Measurements from ENCODE around the gene HIGD1A.

Gene HIGD1A

GRCh38 chr3:42795621-42796181 lies 8.6 kb downstream of the HIGD1A start:
- no peak overlapping the region for H2BK5ac ChIP-seq (ENCODE audit: low read length)
- no peak overlapping the region for H2BK15ac ChIP-seq (replicated peaks; ENCODE audit: low read depth)
- no peak overlapping the region for H3K4ac ChIP-seq (ENCODE audit: low read depth, low read length)
- no peaks in the 10 kb centered on the region for H3K4me1 ChIP-seq (ENCODE audit: control insufficient read depth, low read depth, low read length)
- H3K79me1 ChIP-seq (ENCODE audit: low read length): peaks cover 5% of the 10 kb centered on the region
- H3K27ac ChIP-seq (ENCODE audit: low read depth, low read length): no peak overlapping the region
- no CpG with 5 or more reads among the region's 2 CpGs for whole genome bisulfite sequencing (ENCODE audit: extremely low coverage, insufficient coverage, low lambda C conversion rate)
- no peak overlapping the region for H3K9ac ChIP-seq (ENCODE audit: low read length)
- H3K56ac ChIP-seq (ENCODE audit: low read length): no peak overlapping the region
- H3K18ac ChIP-seq (ENCODE audit: low read length): no peak overlapping the region
- peaks cover 4% of the 10 kb centered on the region for H3K36me3 ChIP-seq (ENCODE audit: control insufficient read depth, insufficient read depth, low read length)
- H3K27me3 ChIP-seq (ENCODE audit: insufficient read depth, low read length, poor library complexity): no peaks in the 10 kb centered on the region
- peaks cover 19% of the 10 kb centered on the region for H3K79me2 ChIP-seq (ENCODE audit: control insufficient read depth, insufficient read depth, low read length)
- DNase-seq: no peak
- H4K8ac ChIP-seq (ENCODE audit: low read depth, low read length): no peak overlapping the region
- no peak overlapping the region for H4K5ac ChIP-seq (ENCODE audit: low read length)
- no peak overlapping the region for H3K23ac ChIP-seq (ENCODE audit: low read length)
- no peak overlapping the region for H2AK5ac ChIP-seq (ENCODE audit: low read length)
- H2BK120ac ChIP-seq (ENCODE audit: low read depth, low read length): no peak overlapping the region
- no peak overlapping the region for H3K4me2 ChIP-seq (ENCODE audit: low read length)
- H3K4me3 ChIP-seq (ENCODE audit: low read length): no peak overlapping the region

DNA sequence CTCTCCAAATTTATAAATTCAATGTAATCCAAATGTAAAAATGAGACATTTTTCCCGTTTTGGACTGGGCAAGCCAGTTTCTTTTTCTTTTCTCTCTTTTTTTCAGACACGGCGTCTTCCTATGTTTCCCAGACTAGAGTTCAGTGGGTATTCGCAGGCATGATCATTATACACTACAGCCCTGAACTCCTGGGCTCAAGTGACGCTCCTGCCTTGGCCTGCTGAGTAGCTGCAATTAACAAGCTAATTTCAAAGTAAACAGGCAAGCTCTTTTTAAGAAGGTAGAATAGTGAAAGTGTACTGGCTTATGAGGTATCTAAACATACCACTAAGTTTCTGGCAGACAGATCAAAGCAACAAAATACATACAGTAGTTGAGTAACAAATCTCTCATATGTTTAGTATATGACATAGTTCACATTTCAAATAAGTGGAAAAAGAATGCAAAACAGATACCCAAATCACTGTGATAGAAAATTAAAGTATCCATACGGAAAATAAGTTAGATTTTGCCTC lies 13.5 kb downstream of the HIGD1A start:
- no peak overlapping the region for H2AK5ac ChIP-seq (ENCODE audit: low read length)
- H2BK15ac ChIP-seq (replicated peaks; ENCODE audit: low read depth): no peak overlapping the region
- peaks cover 7% of the 10 kb centered on the region for H3K79me2 ChIP-seq (ENCODE audit: control insufficient read depth, insufficient read depth, low read length)
- H3K27me3 ChIP-seq (ENCODE audit: insufficient read depth, low read length, poor library complexity): no peaks in the 10 kb centered on the region
- peaks cover 7% of the 10 kb centered on the region for H3K79me1 ChIP-seq (ENCODE audit: low read length)
- H3K4me2 ChIP-seq (ENCODE audit: low read length): no peak overlapping the region
- no peak overlapping the region for H3K56ac ChIP-seq (ENCODE audit: low read length)
- H3K27ac ChIP-seq (ENCODE audit: low read depth, low read length): no peak overlapping the region
- WGBS (ENCODE audit: extremely low coverage, insufficient coverage, low lambda C conversion rate): no CpG with 5 or more reads among the region's 6 CpGs
- H4K5ac ChIP-seq (ENCODE audit: low read length): no peak overlapping the region
- H3K36me3 ChIP-seq (ENCODE audit: control insufficient read depth, insufficient read depth, low read length): peaks cover 4% of the 10 kb centered on the region
- DNase-seq: no peak
- H3K23ac ChIP-seq (ENCODE audit: low read length): no peak overlapping the region
- H4K8ac ChIP-seq (ENCODE audit: low read depth, low read length): no peak overlapping the region
- H2BK120ac ChIP-seq (ENCODE audit: low read depth, low read length): no peak overlapping the region
- no peak overlapping the region for H3K18ac ChIP-seq (ENCODE audit: low read length)
- no peak overlapping the region for H3K4ac ChIP-seq (ENCODE audit: low read depth, low read length)
- H3K9ac ChIP-seq (ENCODE audit: low read length): no peak overlapping the region
- no peaks in the 10 kb centered on the region for H3K4me1 ChIP-seq (ENCODE audit: control insufficient read depth, low read depth, low read length)
- no peak overlapping the region for H3K4me3 ChIP-seq (ENCODE audit: low read length)
- no peak overlapping the region for H2BK5ac ChIP-seq (ENCODE audit: low read length)

DNA sequence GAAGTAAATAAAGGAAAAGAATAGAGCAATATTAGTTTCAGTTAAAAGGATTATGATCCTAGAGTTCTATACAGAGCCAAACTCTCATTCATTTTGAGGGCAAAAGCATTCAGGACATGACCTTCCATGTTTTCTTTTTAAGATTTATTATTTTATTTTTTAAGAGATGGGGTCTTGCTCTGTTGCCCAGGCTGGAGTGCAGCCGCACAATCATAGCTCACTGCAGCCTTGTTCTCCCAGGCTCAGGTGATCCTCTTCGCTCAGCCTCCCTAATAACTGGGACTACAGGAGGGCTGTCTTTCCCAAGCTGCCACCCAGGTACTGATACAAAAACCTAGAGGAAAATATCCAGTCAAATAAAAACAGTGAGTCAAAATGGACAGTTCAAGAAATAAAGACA lies 17.7 kb downstream of the HIGD1A start:
- no peaks in the 10 kb centered on the region for H3K27me3 ChIP-seq (ENCODE audit: insufficient read depth, low read length, poor library complexity)
- no peak for DNase-seq
- H3K79me2 ChIP-seq (ENCODE audit: control insufficient read depth, insufficient read depth, low read length): peaks cover 2% of the 10 kb centered on the region
- no peaks in the 10 kb centered on the region for H3K36me3 ChIP-seq (ENCODE audit: control insufficient read depth, insufficient read depth, low read length)
- H3K4ac ChIP-seq (ENCODE audit: low read depth, low read length): no peak overlapping the region
- H3K27ac ChIP-seq (ENCODE audit: low read depth, low read length): no peak overlapping the region
- H4K5ac ChIP-seq (ENCODE audit: low read length): no peak overlapping the region
- H3K4me2 ChIP-seq (ENCODE audit: low read length): no peak overlapping the region
- H3K4me3 ChIP-seq (ENCODE audit: low read length): no peak overlapping the region
- no peak overlapping the region for H4K8ac ChIP-seq (ENCODE audit: low read depth, low read length)
- no CpG with 5 or more reads among the region's 2 CpGs for WGBS (ENCODE audit: extremely low coverage, insufficient coverage, low lambda C conversion rate)
- no peak overlapping the region for H3K18ac ChIP-seq (ENCODE audit: low read length)
- no peaks in the 10 kb centered on the region for H3K4me1 ChIP-seq (ENCODE audit: control insufficient read depth, low read depth, low read length)
- H2BK5ac ChIP-seq (ENCODE audit: low read length): no peak overlapping the region
- peaks cover 2% of the 10 kb centered on the region for H3K79me1 ChIP-seq (ENCODE audit: low read length)
- no peak overlapping the region for H2BK120ac ChIP-seq (ENCODE audit: low read depth, low read length)
- H2BK15ac ChIP-seq (replicated peaks; ENCODE audit: low read depth): no peak overlapping the region
- no peak overlapping the region for H3K56ac ChIP-seq (ENCODE audit: low read length)
- no peak overlapping the region for H2AK5ac ChIP-seq (ENCODE audit: low read length)
- H3K9ac ChIP-seq (ENCODE audit: low read length): no peak overlapping the region
- H3K23ac ChIP-seq (ENCODE audit: low read length): no peak overlapping the region

- Histone ChIP-seq H3K4me2 (ENCODE audit: low read length) (no peak overlapping the region), H3K27me3 (ENCODE audit: insufficient read depth, low read length, poor library complexity) (no peaks in the 10 kb centered on the region), H2BK120ac (ENCODE audit: low read depth, low read length) (no peak overlapping the region), H4K8ac (ENCODE audit: low read depth, low read length) (no peak overlapping the region), H3K4me1 (ENCODE audit: control insufficient read depth, low read depth, low read length) (no peaks in the 10 kb centered on the region), H3K4me3 (ENCODE audit: low read length) (no peak overlapping the region), H2BK5ac (ENCODE audit: low read length) (no peak overlapping the region), H3K79me1 (ENCODE audit: low read length) (peaks cover 2% of the 10 kb centered on the region), H3K23ac (ENCODE audit: low read length) (no peak overlapping the region), H2BK15ac (replicated peaks; ENCODE audit: low read depth) (no peak overlapping the region), H4K5ac (ENCODE audit: low read length) (no peak overlapping the region), H3K79me2 (ENCODE audit: control insufficient read depth, insufficient read depth, low read length) (peaks cover 2% of the 10 kb centered on the region), H3K9ac (ENCODE audit: low read length) (no peak overlapping the region), H2AK5ac (ENCODE audit: low read length) (no peak overlapping the region), H3K36me3 (ENCODE audit: control insufficient read depth, insufficient read depth, low read length) (no peaks in the 10 kb centered on the region), H3K56ac (ENCODE audit: low read length) (no peak overlapping the region), H3K27ac (ENCODE audit: low read depth, low read length) (no peak overlapping the region), H3K4ac (ENCODE audit: low read depth, low read length) (no peak overlapping the region), H3K18ac (ENCODE audit: low read length) (no peak overlapping the region)
- DNase-seq: no peak
- WGBS (ENCODE audit: extremely low coverage, insufficient coverage, low lambda C conversion rate): no CpG with 5 or more reads among the region's 1 CpG
Observed at GRCh38 chr3:42786212-42786611, 18.1 kb downstream of the HIGD1A start.

GRCh38 chr3:42780892-42781700 lies 23.2 kb downstream of the HIGD1A start:
- DNase-seq: peak; percentile 79
- H3K9ac ChIP-seq (ENCODE audit: low read length): no peak overlapping the region
- no peaks in the 10 kb centered on the region for H3K27me3 ChIP-seq (ENCODE audit: insufficient read depth, low read length, poor library complexity)
- H3K56ac ChIP-seq (ENCODE audit: low read length): no peak overlapping the region
- no peak overlapping the region for H2BK120ac ChIP-seq (ENCODE audit: low read depth, low read length)
- no peak overlapping the region for H3K4me3 ChIP-seq (ENCODE audit: low read length)
- WGBS (ENCODE audit: extremely low coverage, insufficient coverage, low lambda C conversion rate): no CpG with 5 or more reads among the region's 11 CpGs
- H3K79me1 ChIP-seq (ENCODE audit: low read length): no peaks in the 10 kb centered on the region
- no peak overlapping the region for H2AK5ac ChIP-seq (ENCODE audit: low read length)
- H4K5ac ChIP-seq (ENCODE audit: low read length): no peak overlapping the region
- peaks cover 2% of the 10 kb centered on the region for H3K36me3 ChIP-seq (ENCODE audit: control insufficient read depth, insufficient read depth, low read length)
- no peak overlapping the region for H2BK5ac ChIP-seq (ENCODE audit: low read length)
- H3K18ac ChIP-seq (ENCODE audit: low read length): no peak overlapping the region
- no peak overlapping the region for H4K8ac ChIP-seq (ENCODE audit: low read depth, low read length)
- no peak overlapping the region for H3K4ac ChIP-seq (ENCODE audit: low read depth, low read length)
- H3K23ac ChIP-seq (ENCODE audit: low read length): no peak overlapping the region
- no peak overlapping the region for H3K4me2 ChIP-seq (ENCODE audit: low read length)
- no peak overlapping the region for H3K27ac ChIP-seq (ENCODE audit: low read depth, low read length)
- H3K4me1 ChIP-seq (ENCODE audit: control insufficient read depth, low read depth, low read length): no peaks in the 10 kb centered on the region
- no peak overlapping the region for H2BK15ac ChIP-seq (replicated peaks; ENCODE audit: low read depth)
- H3K79me2 ChIP-seq (ENCODE audit: control insufficient read depth, insufficient read depth, low read length): no peaks in the 10 kb centered on the region
